ENCODE data around the gene LTA. TPM values are rescaled to one million over a fixed set of nuclear protein-coding genes. Genes with fewer than 3 reads are reported as not detected.
A peak's percentile ranks its signal among the peaks of the same experiment; 100 is the strongest.

The LTA gene
- total RNA-seq, 4 donors from 2014 or later: not detected

- DNase-seq: no peak
- H3K27ac ChIP-seq: peak overlapping the region; percentile 45 to 63 (median 52)
- intact Hi-C loops (cut with DNase I): loop anchor here (5.0 kb wide), 1 partner anchor 33 kb away; the partner anchor contains the start of gene NCR3
- H3K4me1 ChIP-seq: peaks cover 5 to 50% (median 17%) of the 10 kb centered on the region in 3 donors
- H3K4me3 ChIP-seq: no peak overlapping the region
- WGBS, 2 donors: 77 to 88% methylated on average over 3 to 8 of the region's 14 CpGs
- no peaks in the 10 kb centered on the region for H3K9me3 ChIP-seq
- H3K36me3 ChIP-seq: peaks cover 11 to 69% (median 14%) of the 10 kb centered on the region in 3 donors
- TF ChIP-seq POLR2A (IDR thresholded peaks at IDR 0.05) (no peak), CTCF (IDR thresholded peaks at IDR 0.05) (no peak)
- no peaks in the 10 kb centered on the region for H3K27me3 ChIP-seq
Measured at GRCh38 chr6:31558631-31559500, 13.2 kb upstream of the LTA start.

GRCh38 chr6:31559606-31559957 is 12.5 kb upstream of the LTA start:
- intact Hi-C loops (cut with DNase I): loop anchor here (5.0 kb wide), 1 partner anchor 33 kb away; the partner anchor contains the start of gene NCR3
- Histone ChIP-seq H3K4me3 (peak overlapping the region in 1 of 4 donors; percentile 8), H3K9me3 (no peaks in the 10 kb centered on the region), H3K4me1 (peaks cover 5 to 50% (median 17%) of the 10 kb centered on the region in 3 donors), H3K27ac (peak overlapping the region in 3 of 4 donors; percentile 45 to 63 (median 58)), H3K27me3 (no peaks in the 10 kb centered on the region), H3K36me3 (peaks cover 11 to 62% (median 14%) of the 10 kb centered on the region in 3 donors)
- 64 to 68% methylated on average over 4 of the region's 4 CpGs for WGBS, 2 donors
- TF ChIP-seq POLR2A (IDR thresholded peaks at IDR 0.05) (no peak), CTCF (IDR thresholded peaks at IDR 0.05) (no peak)
- DNase-seq: no peak

GRCh38 chr6:31559958-31560696 is 12.0 kb upstream of the LTA start:
- DNase-seq: no peak
- Histone ChIP-seq H3K27ac (peak overlapping the region; percentile 9 to 63 (median 52)), H3K4me1 (peaks cover 5 to 50% (median 17%) of the 10 kb centered on the region in 3 donors), H3K36me3 (peaks cover 11 to 56% (median 14%) of the 10 kb centered on the region in 3 donors), H3K4me3 (peak overlapping the region in 1 of 4 donors; percentile 8), H3K27me3 (no peaks in the 10 kb centered on the region), H3K9me3 (no peaks in the 10 kb centered on the region)
- intact Hi-C loops (cut with DNase I): loop anchor here (5.0 kb wide), 1 partner anchor 32 kb away; the partner anchor contains the start of gene NCR3
- 37 to 74% methylated on average over 7 of the region's 7 CpGs for WGBS, 2 donors
- TF ChIP-seq CTCF (IDR thresholded peaks at IDR 0.05): no peak
- no peak for TF ChIP-seq POLR2A (IDR thresholded peaks at IDR 0.05)

- DNase-seq: no peak
- no peak for TF ChIP-seq CTCF (IDR thresholded peaks at IDR 0.05)
- TF ChIP-seq POLR2A (IDR thresholded peaks at IDR 0.05): no peak
- no peak overlapping the region for H3K4me3 ChIP-seq
- intact Hi-C loops (cut with DNase I): no loop called here
- no peaks in the 10 kb centered on the region for H3K27me3 ChIP-seq
- no peaks in the 10 kb centered on the region for H3K9me3 ChIP-seq
- peaks cover 5 to 50% (median 17%) of the 10 kb centered on the region in 3 donors for H3K4me1 ChIP-seq
- peak overlapping the region in 3 of 4 donors; percentile 8 to 63 (median 58) for H3K27ac ChIP-seq
- H3K36me3 ChIP-seq: peaks cover 11 to 55% (median 14%) of the 10 kb centered on the region in 3 donors
Measured at GRCh38 chr6:31560697-31561058, 11.4 kb upstream of the LTA start.

Data from esophagus squamous epithelium (tissue), 5 donors.